Anterior cingulate cortex (tissue), 58 donors: ENCODE results near the gene CREB5.

Source experiments
- DNase-seq, 58 donors: peaks; one replicate each; lab custom pipeline; 2025; lab: John Stamatoyannopoulos, UW

Gene CREB5

DNA sequence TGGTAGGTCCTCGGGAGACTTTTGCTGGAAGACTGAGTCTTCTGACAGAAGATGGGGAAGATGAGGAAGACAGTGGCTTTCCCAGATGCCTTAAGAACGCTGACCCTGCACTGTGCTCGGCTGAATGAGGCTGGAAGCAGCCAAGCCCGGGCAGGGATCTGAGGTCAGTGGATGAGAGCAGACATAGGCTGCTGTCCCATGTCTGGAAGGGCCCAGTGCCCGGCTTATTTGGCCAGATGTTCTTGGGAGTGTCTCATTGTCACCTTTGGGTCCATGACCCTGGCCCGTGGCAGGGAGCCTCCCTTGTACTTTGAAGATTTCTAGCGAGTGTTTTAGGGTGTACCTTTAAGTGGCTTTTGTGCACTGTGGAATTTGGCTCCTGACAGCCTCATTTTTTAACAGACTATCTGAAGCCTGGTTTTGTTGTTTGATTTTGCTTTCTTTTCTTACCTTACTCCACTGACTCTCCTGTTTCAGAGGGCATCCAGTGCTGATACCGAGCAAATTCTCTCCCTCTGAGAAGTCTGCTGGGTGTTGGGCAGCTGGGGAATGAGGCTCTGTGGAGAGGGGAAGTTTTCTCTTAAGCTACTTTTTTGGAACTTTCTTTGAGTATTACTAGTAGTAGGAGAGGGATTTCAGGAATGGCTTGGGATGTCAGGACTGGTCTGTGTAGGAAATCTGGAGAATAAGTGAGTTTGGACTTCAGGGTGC, 61.4 kb downstream of the CREB5 start:
- DNase-seq: peak in 13 of 58 donors; percentile 5 to 31 (median 8)

DNA sequence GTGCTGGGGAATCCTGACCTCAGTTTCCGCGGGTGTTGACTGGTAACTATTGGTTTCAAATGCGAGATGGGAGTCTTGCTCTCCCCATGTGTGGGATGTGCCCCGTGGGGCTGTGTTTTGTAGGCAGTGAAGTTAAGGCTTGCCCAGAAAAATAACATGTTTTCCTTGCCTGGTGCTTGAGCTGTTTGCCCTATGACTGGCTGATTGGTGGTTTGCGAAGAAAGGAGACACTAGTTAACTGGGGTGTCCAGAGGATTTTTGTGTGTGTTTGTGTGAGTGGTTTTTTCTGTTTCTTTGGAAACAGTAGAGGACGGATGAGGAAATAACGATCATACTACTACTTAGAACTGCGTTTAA, 61.9 kb downstream of the CREB5 start:
- DNase-seq: no peak

DNA sequence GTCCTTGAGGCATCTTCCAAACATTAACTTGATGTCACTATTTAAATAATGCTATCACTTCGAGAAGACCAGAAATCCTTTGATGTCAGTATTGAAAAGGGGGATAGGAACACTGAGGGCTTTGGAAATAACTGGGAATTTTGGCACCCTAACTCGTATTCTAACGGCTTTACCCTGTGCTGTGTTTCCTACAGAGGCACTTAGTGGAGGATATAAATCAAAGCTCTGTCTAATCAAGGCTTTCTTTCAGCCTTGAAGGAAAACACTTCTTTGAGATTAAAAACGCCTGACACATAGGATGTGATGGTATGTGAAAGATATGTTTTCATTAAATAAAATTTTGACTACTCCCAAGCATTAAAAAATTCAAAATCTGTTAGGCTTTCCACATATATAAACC, 62.3 kb downstream of the CREB5 start:
- DNase-seq: no peak

- DNase-seq: no peak
These were observed 64.7 kb downstream of the CREB5 start for GRCh38 chr7:28477041-28477442.

GRCh38 chr7:28478656-28479055, 66.3 kb downstream of the CREB5 start:
- DNase-seq: no peak

DNA sequence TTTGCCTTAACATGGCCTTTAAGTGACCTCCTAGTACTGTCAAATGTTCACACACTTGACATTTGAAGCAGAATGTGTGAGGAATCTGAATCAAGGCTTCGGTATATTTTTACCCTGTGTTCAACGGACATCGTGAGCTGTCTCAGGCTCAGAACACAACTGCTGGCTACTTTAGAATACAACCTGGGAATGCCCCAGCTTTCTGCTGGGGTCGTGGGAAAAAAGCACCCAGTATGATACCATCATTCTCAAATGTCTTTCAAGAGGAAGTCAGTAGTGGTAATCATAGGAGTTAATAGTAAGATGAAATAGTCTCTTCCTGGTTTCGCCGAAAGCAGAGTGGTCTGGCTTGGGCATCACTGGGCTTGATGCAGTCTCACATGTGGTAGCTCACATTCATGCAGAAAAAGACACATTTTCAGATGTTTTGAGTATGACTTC, 67.2 kb downstream of the CREB5 start:
- DNase-seq: no peak

GRCh38 chr7:28480595-28480994, 68.3 kb downstream of the CREB5 start:
- no peak for DNase-seq

DNA sequence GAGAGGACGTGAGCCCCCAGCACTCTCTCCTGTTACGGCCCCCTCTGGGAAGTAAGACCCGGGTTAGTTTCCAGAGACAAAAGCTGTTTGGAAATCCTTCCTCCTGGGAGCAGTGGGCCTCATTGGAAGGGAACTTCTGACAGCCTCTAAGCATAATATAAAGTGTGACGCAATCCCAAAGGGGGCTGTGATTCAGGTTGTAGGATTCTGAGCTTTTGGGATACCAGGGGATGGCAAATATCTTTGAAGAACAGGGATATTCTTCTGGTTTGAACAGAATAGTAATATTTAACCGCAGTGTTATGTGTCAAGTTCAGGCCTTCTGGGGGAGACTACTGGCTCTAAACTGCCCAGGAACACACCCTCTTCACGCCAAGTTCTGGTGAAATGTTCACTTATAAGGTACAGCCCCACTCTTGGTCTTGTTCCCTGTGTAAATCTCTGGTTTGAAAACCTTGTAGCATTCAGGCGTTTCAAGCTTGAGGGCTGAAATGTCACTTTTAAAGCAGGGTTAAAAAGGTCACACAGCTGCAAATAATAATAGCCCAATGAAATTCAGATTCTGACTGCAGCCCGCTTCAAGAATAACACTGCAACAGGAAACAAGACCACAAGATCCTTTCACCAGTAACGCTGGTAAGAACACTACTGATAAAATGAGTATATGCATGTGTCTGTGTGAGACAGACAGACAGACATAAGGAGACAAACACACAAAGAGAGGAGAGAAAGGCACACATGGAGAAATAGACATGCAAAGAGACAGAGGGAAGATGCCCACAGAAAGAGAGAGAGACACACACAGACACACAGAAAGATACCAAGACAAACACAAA, 69.0 kb downstream of the CREB5 start:
- no peak for DNase-seq

- DNase-seq: no peak
These were observed 70.8 kb downstream of the CREB5 start for GRCh38 chr7:28483112-28483511.

- DNase-seq: no peak
These were observed 71.7 kb downstream of the CREB5 start for GRCh38 chr7:28483908-28484605.

GRCh38 chr7:28484606-28484935, 72.3 kb downstream of the CREB5 start:
- no peak for DNase-seq

- no peak for DNase-seq
These were observed 75.2 kb downstream of the CREB5 start for GRCh38 chr7:28487487-28487886.

GRCh38 chr7:28488061-28488791, 75.9 kb downstream of the CREB5 start:
- DNase-seq: no peak

GRCh38 chr7:28490831-28491230, 78.5 kb downstream of the CREB5 start:
- no peak for DNase-seq

DNA sequence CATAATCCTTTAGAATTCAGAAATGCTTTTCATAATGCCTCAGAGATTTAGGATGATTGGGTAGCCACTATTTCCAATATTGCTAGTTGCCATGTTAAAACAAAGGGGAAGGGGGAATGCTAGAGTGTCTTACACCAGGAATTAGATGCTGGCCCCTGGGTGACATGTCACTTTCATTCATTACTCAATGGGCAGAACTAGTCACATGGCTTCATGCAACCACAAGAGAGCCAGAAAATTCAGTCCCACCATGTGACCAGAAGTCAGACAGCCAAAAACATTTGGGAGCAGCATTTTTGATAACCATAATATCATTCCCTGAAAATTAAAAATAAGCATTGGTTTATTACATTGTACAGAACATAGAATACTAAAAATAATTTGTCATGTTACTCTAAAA, 81.2 kb downstream of the CREB5 start:
- no peak for DNase-seq

GRCh38 chr7:28497009-28497408, 84.7 kb downstream of the CREB5 start:
- DNase-seq: no peak

- DNase-seq: no peak
These were observed 86.3 kb downstream of the CREB5 start for GRCh38 chr7:28498636-28499035.

DNA sequence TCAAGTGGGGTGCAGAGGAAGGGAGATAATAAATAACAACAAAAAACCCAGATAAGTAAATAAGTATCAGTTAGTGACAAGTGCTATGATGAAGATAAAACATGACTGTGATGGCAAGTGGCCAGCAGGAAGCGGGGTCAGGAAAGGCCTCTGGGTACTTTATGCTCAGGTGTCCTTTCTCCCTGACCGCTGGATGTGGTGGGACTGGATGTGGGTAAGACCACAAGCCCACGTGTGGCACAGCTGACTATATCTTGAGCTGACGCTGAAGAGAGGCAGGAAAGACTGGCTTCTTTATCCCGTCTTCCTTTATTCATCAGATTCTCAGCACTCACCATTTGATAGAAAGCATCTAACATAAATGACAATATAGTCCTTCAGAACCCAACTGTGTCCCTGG, 87.8 kb downstream of the CREB5 start:
- DNase-seq: no peak

DNA sequence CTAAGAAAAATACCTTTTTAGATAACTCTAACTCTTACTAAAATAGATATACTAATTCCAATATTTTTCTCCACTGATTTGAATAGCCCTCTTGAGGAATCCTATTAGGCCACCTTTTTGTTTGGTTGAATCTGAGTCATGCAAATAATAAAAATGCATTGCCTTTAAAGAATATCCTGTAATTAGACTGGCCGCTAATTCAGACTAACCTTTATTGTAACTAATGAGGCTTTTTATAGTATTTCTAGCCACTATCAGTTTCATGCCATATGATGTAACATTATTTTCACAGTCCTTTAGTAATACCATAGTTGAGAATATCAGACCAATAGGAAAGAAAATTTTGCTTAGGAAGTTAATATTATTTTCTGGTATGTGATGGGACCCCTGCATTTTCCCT, 90.1 kb downstream of the CREB5 start:
- DNase-seq: no peak

GRCh38 chr7:28503396-28503795, 91.1 kb downstream of the CREB5 start:
- no peak for DNase-seq

- DNase-seq: no peak
These were observed 92.7 kb downstream of the CREB5 start for GRCh38 chr7:28505014-28505413.
